ENCODE measurements around the gene RNF157.

Gene RNF157

GRCh38 chr17:76255801-76256429 lies 15.6 kb upstream of the RNF157 start:
- CTCF ChIA-PET, result no interaction called here
- Histone ChIP-seq H3K9me3 (ENCODE audit: control insufficient read depth, insufficient read depth, low read depth, low read length) (no peaks in the 10 kb centered on the region), H3K4me1 (ENCODE audit: control insufficient read depth, insufficient read depth, low read length) (no peaks in the 10 kb centered on the region), H3K27ac (ENCODE audit: extremely low read depth, low read depth, low read length) (no peak overlapping the region), H3K4me3 (ENCODE audit: low read depth, low read length) (no peak overlapping the region), H3K36me3 (ENCODE audit: control insufficient read depth in 2 of 2, insufficient read depth in 1 of 2, low read length in 2 of 2) (no peaks in the 10 kb centered on the region)
- POLR2A ChIA-PET, result interaction anchor here (0.5 to 1.5 kb wide), 3 partner anchors 9 to 321 kb away, joined by 3 to 9 read pairs (median 5); partner anchors contain the start of gene UBALD2
- TF ChIP-seq KLF7 (tag by site-specific recombination; IDR thresholded peaks at IDR 0.05; ENCODE audit: borderline replicate concordance) (no peak), ZNF350 (tag by site-specific recombination; IDR thresholded peaks at IDR 0.05) (no peak), ZNF501 (tag by site-specific recombination; IDR thresholded peaks at IDR 0.05) (no peak), ZNF521 (tag by site-specific recombination; IDR thresholded peaks at IDR 0.05) (no peak), ZNF707 (tag by site-specific recombination; IDR thresholded peaks at IDR 0.05) (no peak), YY2 (tag by site-specific recombination; IDR thresholded peaks at IDR 0.05) (no peak), ZNF266 (tag by site-specific recombination; IDR thresholded peaks at IDR 0.05; ENCODE audit: low read depth) (no peak), YY1 (tag by site-specific recombination; IDR thresholded peaks at IDR 0.05) (no peak), ZBTB17 (tag by site-specific recombination; IDR thresholded peaks at IDR 0.05) (no peak)

GRCh38 chr17:76254275-76254674 lies 14.0 kb upstream of the RNF157 start:
- H3K4me1 ChIP-seq (ENCODE audit: control insufficient read depth, insufficient read depth, low read length), result no peaks in the 10 kb centered on the region
- H3K27ac ChIP-seq (ENCODE audit: extremely low read depth, low read depth, low read length), result no peak overlapping the region
- TF ChIP-seq SP2 (tag by site-specific recombination; IDR thresholded peaks at IDR 0.05), result no peak
- ChIA-PET POLR2A (interaction anchor here (0.6 kb wide), 1 partner anchor 101 kb away, joined by 9 read pairs; no protein-coding TSS in a partner anchor), CTCF (interaction anchor here (0.6 kb wide), 1 partner anchor 459 kb away, joined by 3 read pairs; no protein-coding TSS in a partner anchor)
- no peaks in the 10 kb centered on the region for H3K9me3 ChIP-seq (ENCODE audit: control insufficient read depth, insufficient read depth, low read depth, low read length)
- no peaks in the 10 kb centered on the region for H3K36me3 ChIP-seq (ENCODE audit: control insufficient read depth in 2 of 2, insufficient read depth in 1 of 2, low read length in 2 of 2)
- H3K4me3 ChIP-seq (ENCODE audit: low read depth, low read length), result no peak overlapping the region

- no peak overlapping the region for H3K4me3 ChIP-seq (ENCODE audit: low read depth, low read length)
- TF ChIP-seq ZNF610 (tag by site-specific recombination; IDR thresholded peaks at IDR 0.05; ENCODE audit: borderline replicate concordance) (no peak), GLI2 (tag by site-specific recombination; IDR thresholded peaks at IDR 0.05; ENCODE audit: borderline replicate concordance, low read depth) (no peak), PATZ1 (tag by site-specific recombination; IDR thresholded peaks at IDR 0.05) (no peak), PRDM2 (tag by site-specific recombination; IDR thresholded peaks at IDR 0.05; ENCODE audit: borderline replicate concordance) (no peak), ZBTB21 (tag by site-specific recombination; IDR thresholded peaks at IDR 0.05) (no peak), ZNF239 (tag by site-specific recombination; IDR thresholded peaks at IDR 0.05) (no peak), ZNF514 (tag by site-specific recombination; IDR thresholded peaks at IDR 0.05) (no peak), ZNF175 (tag by site-specific recombination; IDR thresholded peaks at IDR 0.05) (no peak), SP3 (tag by site-specific recombination; IDR thresholded peaks at IDR 0.05) (no peak), ZNF639 (tag by site-specific recombination; IDR thresholded peaks at IDR 0.05) (no peak)
- no peak overlapping the region for H3K27ac ChIP-seq (ENCODE audit: extremely low read depth, low read depth, low read length)
- H3K4me1 ChIP-seq (ENCODE audit: control insufficient read depth, insufficient read depth, low read length), result no peaks in the 10 kb centered on the region
- CTCF ChIA-PET, result no interaction called here
- POLR2A ChIA-PET, result interaction anchor here (0.6 kb wide), 1 partner anchor 102 kb away, joined by 9 read pairs; no protein-coding TSS in a partner anchor
- no peaks in the 10 kb centered on the region for H3K9me3 ChIP-seq (ENCODE audit: control insufficient read depth, insufficient read depth, low read depth, low read length)
- H3K36me3 ChIP-seq (ENCODE audit: control insufficient read depth in 2 of 2, insufficient read depth in 1 of 2, low read length in 2 of 2), result no peaks in the 10 kb centered on the region
Observed at GRCh38 chr17:76253841-76254240, 13.5 kb upstream of the RNF157 start.

Data from HEK293 (cell line).